HCT116 (cell line): ENCODE data around the gene MYCBP2. TPM values are rescaled to one million over a fixed set of nuclear protein-coding genes. Genes with fewer than 3 reads are reported as not detected.
"Not testable (repeated sequence)": the region's sequence is repeated elsewhere in the genome, so short reads cannot be mapped to it uniquely, and the experiment has no call there.

ENCODE experiments used
- ATAC-seq: fragments of 200-7000 bp; cut with Tn5 transposase; 2 replicates; pipeline ENCODE4 v1.9.1; 2020; ENCODE audit warnings: mild to moderate bottlenecking, moderate library complexity
- BruUV-seq: library from RNA; stranded (reverse); fragments of 400-500 nt; replicated peaks from 2 replicates; lab custom pipeline; 2021; lab: Mats Ljungman, UMichigan
- CTCF ChIA-PET: fragments of 300-600 bp; sonication (Branson Sonifier 250); formaldehyde crosslinking; loops from one replicate; lab custom pipeline; 2021; ENCODE audit warnings: antibody characterized with exemption; lab: Charles Lee
- POLR2A ChIA-PET: fragments of 300-600, 350-600 bp; sonication (Branson Sonifier 250); formaldehyde crosslinking; loops from one replicate; lab custom pipeline; 2021; ENCODE audit warnings: antibody characterized with exemption; lab: Charles Lee
- RAD21 ChIA-PET, 2 experiments: fragments of 300-600 bp; sonication (Branson Sonifier 250); formaldehyde crosslinking; loops; one replicate each; lab custom pipeline; 2023; ENCODE audit warnings: low total read pairs in 2 of 2; ENCODE audit not compliant: uncharacterized antibody in 2 of 2, unreplicated experiment in 2 of 2, low non-redundant PET in 1 of 2; lab: Charles Lee
- DNase-seq: peaks from one replicate; pipeline ENCODE4 v3.0.0-alpha.2; 2010; ENCODE audit warnings: low read depth, low spot score
- H2AFZ ChIP-seq: fragments of 200-600 bp; shearing (Covaris generic), sonication (generic); 2 replicates; pipeline ENCODE4 v1.6.1; 2017; ENCODE audit warnings: low read depth, mixed run types, mixed read lengths, antibody characterized with exemption, low read length; ENCODE audit not compliant: poor library complexity, severe bottlenecking
- H3K27ac ChIP-seq: 2 replicates; pipeline ENCODE4 v1.5.1; 2012; ENCODE audit warnings: low read depth, low read length
- H3K27me3 ChIP-seq: fragments of 200-600 bp; sonication (generic); 2 replicates; pipeline ENCODE4 v1.6.1; 2016; ENCODE audit warnings: mixed run types, low read length, mixed read lengths; ENCODE audit not compliant: insufficient read depth
- H3K36me3 ChIP-seq, 2 experiments: fragments of 200-500 bp in 1 of 2; fragments of 200-600 bp in 1 of 2; sonication (Bioruptor generic) in 1 of 2; sonication (generic) in 1 of 2; 2 replicates each; pipeline versions ENCODE4 v1.5.1 to v1.6.1; 2014 to 2016; ENCODE audit warnings: low read length in 2 of 2, inconsistent platforms in 1 of 2, mixed read lengths in 1 of 2, mixed run types in 1 of 2; ENCODE audit not compliant: insufficient read depth in 2 of 2, control insufficient read depth in 1 of 2
- H3K4me1 ChIP-seq, 2 experiments: fragments of 200-600 bp in 1 of 2; sonication (generic) in 1 of 2; 2 replicates each; pipeline versions ENCODE4 v1.5.1 to v1.6.1; 2012 to 2017; ENCODE audit warnings: low read length in 2 of 2, inconsistent platforms in 1 of 2, mild to moderate bottlenecking in 1 of 2, mixed read lengths in 1 of 2, mixed run types in 1 of 2, moderate library complexity in 1 of 2; ENCODE audit not compliant: insufficient read depth in 2 of 2, control insufficient read depth in 1 of 2
- H3K4me2 ChIP-seq: fragments of 200-600 bp; sonication (generic); 2 replicates; pipeline ENCODE4 v1.6.1; 2017; ENCODE audit warnings: mixed run types, low read length, mixed read lengths
- H3K4me3 ChIP-seq, 2 experiments: fragments of 200-600 bp in 1 of 2; sonication (generic) in 1 of 2; replicated peaks in 1 of 2; 2 replicates each; pipeline ENCODE4 v1.5.1; 2011 to 2016; ENCODE audit warnings: low read length in 2 of 2, control low read depth in 1 of 2, low read depth in 1 of 2, mild to moderate bottlenecking in 1 of 2, mixed read lengths in 1 of 2, mixed run types in 1 of 2
- H3K79me2 ChIP-seq: fragments of 200-600 bp; sonication (generic); 2 replicates; pipeline ENCODE4 v1.6.1; 2017; ENCODE audit warnings: mild to moderate bottlenecking, mixed run types, low read length, moderate library complexity, mixed read lengths; ENCODE audit not compliant: insufficient read depth
- H3K9ac ChIP-seq: fragments of 200-600 bp; sonication (generic); 2 replicates; pipeline ENCODE4 v1.6.1; 2016; ENCODE audit warnings: low read length, mixed read lengths
- H3K9me2 ChIP-seq: fragments of 200-600 bp; sonication (generic), shearing (Covaris generic); 2 replicates; pipeline ENCODE4 v1.6.1; 2017; ENCODE audit warnings: mixed run types, mild to moderate bottlenecking, moderate library complexity; ENCODE audit not compliant: insufficient read depth
- H3K9me3 ChIP-seq, 2 experiments: fragments of 200-500 bp in 1 of 2; fragments of 200-600 bp in 1 of 2; sonication (Bioruptor generic) in 1 of 2; sonication (generic) in 1 of 2; 2 replicates each; pipeline ENCODE4 v1.6.1; 2014 to 2017; ENCODE audit warnings: low read length in 2 of 2, mixed read lengths in 2 of 2, inconsistent platforms in 1 of 2, low read depth in 1 of 2, mild to moderate bottlenecking in 1 of 2, mixed run types in 1 of 2, moderate library complexity in 1 of 2; ENCODE audit not compliant: control insufficient read depth in 1 of 2, insufficient read depth in 1 of 2
- H4K20me1 ChIP-seq: fragments of 200-600 bp; sonication (generic), shearing (Covaris generic); 2 replicates; pipeline ENCODE4 v1.6.1; 2017; ENCODE audit warnings: mixed run types, mild to moderate bottlenecking, moderate library complexity; ENCODE audit not compliant: insufficient read depth
- CBX3 ChIP-seq: IDR thresholded peaks from 2 replicates; pipeline ENCODE4 v1.6.1; 2012; ENCODE audit warnings: low read depth
- CTCF ChIP-seq, 3 experiments: fragments of 200-600 bp in 1 of 3; sonication (generic) in 1 of 3; IDR thresholded peaks in 2 of 3; conservative IDR thresholded peaks in 1 of 3; 2 replicates each; pipeline ENCODE4 v1.5.1; 2012 to 2017; ENCODE audit warnings: low read depth in 2 of 3, low read length in 2 of 3, antibody characterized with exemption in 1 of 3, borderline replicate concordance in 1 of 3, control low read depth in 1 of 3, mild to moderate bottlenecking in 1 of 3, mixed read lengths in 1 of 3, mixed run types in 1 of 3, moderate library complexity in 1 of 3; ENCODE audit not compliant: insufficient read depth in 1 of 3
- EGR1 ChIP-seq: IDR thresholded peaks from 2 replicates; pipeline ENCODE4 v1.6.1; 2012; ENCODE audit warnings: low read depth
- ELF1 ChIP-seq: IDR thresholded peaks from 2 replicates; pipeline ENCODE4 v1.6.1; 2012; ENCODE audit warnings: low read depth, borderline replicate concordance
- EZH2phosphoT487 ChIP-seq: fragments of 200-600 bp; IDR thresholded peaks from 2 replicates; pipeline ENCODE4 v1.6.1; 2018; ENCODE audit warnings: antibody characterized with exemption, borderline replicate concordance
- FOSL1 ChIP-seq: IDR thresholded peaks from 2 replicates; pipeline ENCODE4 v1.6.1; 2012; ENCODE audit warnings: low read depth
- SIN3A ChIP-seq: IDR thresholded peaks from 2 replicates; pipeline ENCODE4 v1.6.1; 2012; ENCODE audit warnings: low read depth
- SRF ChIP-seq: IDR thresholded peaks from 2 replicates; pipeline ENCODE4 v1.6.1; 2012; ENCODE audit warnings: low read depth
- intact Hi-C: fragments of 100-400 bp; cut with micrococcal nuclease; formaldehyde crosslinking; loops from 2 replicates; pipeline ENCODE4 v1.10.0; 2022
- total RNA-seq: library from RNA; stranded (reverse); gene quantifications from one replicate; pipeline ENCODE4 v1.2.1, GENCODE V29; 2021; ENCODE audit not compliant: unreplicated experiment

Gene MYCBP2
- total RNA-seq, 1 experiment from 2014 or later: 48.5 TPM

GRCh38 chr13:77318741-77319140 lies 8.2 kb downstream of the MYCBP2 start:
- DNase-seq (no peak), ATAC-seq (no peak)
- no peaks in the 10 kb centered on the region for H3K27me3 ChIP-seq
- TF ChIP-seq EZH2phosphoT487 (no peak), SRF (no peak)
- no peak overlapping the region for H2AFZ ChIP-seq
- CTCF ChIA-PET: no interaction called here
- H3K27ac ChIP-seq: no peak overlapping the region
- H3K9me3 ChIP-seq: no peaks in the 10 kb centered on the region
- no peak overlapping the region for H3K9ac ChIP-seq
- POLR2A ChIA-PET: no interaction called here
- no peaks in the 10 kb centered on the region for H3K4me1 ChIP-seq
- no peaks in the 10 kb centered on the region for H3K36me3 ChIP-seq
- intact Hi-C loops: no loop called here
- H3K79me2 ChIP-seq: peaks cover 93% of the 10 kb centered on the region
- RAD21 ChIA-PET: no interaction called here
- no TSS peak for BruUV-seq
- H3K4me2 ChIP-seq: no peak overlapping the region
- no peaks in the 10 kb centered on the region; the same call in 1 of the 2 replicates for H4K20me1 ChIP-seq
- H3K9me2 ChIP-seq: no peaks in the 10 kb centered on the region
- no peak overlapping the region for H3K4me3 ChIP-seq

GRCh38 chr13:77316430-77316829 lies 10.5 kb downstream of the MYCBP2 start:
- Histone ChIP-seq H3K4me1 (no peaks in the 10 kb centered on the region), H3K79me2 (peaks cover 92% of the 10 kb centered on the region), H3K27ac (no peak overlapping the region), H3K27me3 (no peaks in the 10 kb centered on the region), H3K9me2 (no peaks in the 10 kb centered on the region), H3K9me3 (no peaks in the 10 kb centered on the region), H3K4me3 (no peak overlapping the region), H4K20me1 (peaks cover 6% of the 10 kb centered on the region; the same call in 1 of the 2 replicates), H3K36me3 (no peaks in the 10 kb centered on the region), H3K4me2 (no peak overlapping the region), H3K9ac (no peak overlapping the region), H2AFZ (no peak overlapping the region)
- ATAC-seq: no peak
- no peak for DNase-seq
- BruUV-seq: no TSS peak
- RAD21 ChIA-PET: no interaction called here
- intact Hi-C loops: no loop called here
- POLR2A ChIA-PET: interaction anchor here (0.7 kb wide), 1 partner anchor 364 kb away, joined by 3 read pairs; no protein-coding TSS in a partner anchor
- CTCF ChIA-PET: interaction anchor here (1.3 to 1.7 kb wide), 2 partner anchors 11 to 14 kb away, joined by 6 to 7 read pairs; partner anchors contain the start of gene MYCBP2
- no peak for TF ChIP-seq EGR1
- no peak for TF ChIP-seq SIN3A
- no peak for TF ChIP-seq FOSL1
- no peak for TF ChIP-seq CBX3
- no peak for TF ChIP-seq CTCF (IDR thresholded peaks at IDR 0.05 in 2 of 3, conservative IDR thresholded peaks at IDR 0.05 in 1 of 3; ENCODE audit: borderline replicate concordance in 1 of 3, insufficient read depth in 1 of 3, low read depth in 2 of 3, low read length in 2 of 3)
- no peak for TF ChIP-seq ELF1

GRCh38 chr13:77315509-77315908 lies 11.4 kb downstream of the MYCBP2 start:
- ATAC-seq, H3K4me2 ChIP-seq, H3K9me3 ChIP-seq, H3K27me3 ChIP-seq, DNase-seq, BruUV-seq, H2AFZ ChIP-seq, H3K27ac ChIP-seq, H3K36me3 ChIP-seq, H3K4me3 ChIP-seq, H4K20me1 ChIP-seq, CTCF ChIA-PET, RAD21 ChIA-PET, intact Hi-C loops, H3K9ac ChIP-seq, H3K4me1 ChIP-seq, H3K9me2 ChIP-seq: not testable (repeated sequence)
- POLR2A ChIA-PET: interaction anchor here (0.7 kb wide), 1 partner anchor 363 kb away, joined by 3 read pairs; no protein-coding TSS in a partner anchor
- H3K79me2 ChIP-seq: peaks cover 92% of the 10 kb centered on the region
